Subcutaneous abdominal adipose tissue (tissue), 5 donors: ENCODE data around the gene FARP1.

ENCODE experiments used
- H3K27ac ChIP-seq: one replicate; pipeline ENCODE4 v1.7.0; 2013; ENCODE audit warnings: low read depth, mild to moderate bottlenecking, inconsistent platforms, low read length, moderate library complexity
- H3K27me3 ChIP-seq, 5 donors: one replicate each; pipeline ENCODE4 v1.7.0; 2013; ENCODE audit warnings: low read length in 5 of 5, inconsistent platforms in 1 of 5; ENCODE audit not compliant: control insufficient read depth in 5 of 5, insufficient read depth in 4 of 5
- H3K36me3 ChIP-seq, 5 donors: one replicate each; pipeline ENCODE4 v1.7.0; 2013; ENCODE audit warnings: low read length in 5 of 5; ENCODE audit not compliant: control insufficient read depth in 5 of 5, insufficient read depth in 5 of 5
- H3K4me1 ChIP-seq, 5 donors: one replicate each; pipeline ENCODE4 v1.7.0; 2013; ENCODE audit warnings: low read length in 5 of 5, mild to moderate bottlenecking in 3 of 5, moderate library complexity in 1 of 5; ENCODE audit not compliant: control insufficient read depth in 5 of 5, insufficient read depth in 5 of 5
- H3K4me3 ChIP-seq, 5 donors: one replicate each; pipeline ENCODE4 v1.7.0; 2013; ENCODE audit warnings: low read length in 5 of 5, low read depth in 1 of 5
- H3K9ac ChIP-seq, 5 donors: one replicate each; pipeline ENCODE4 v1.7.0; 2013; ENCODE audit warnings: low read length in 5 of 5, mild to moderate bottlenecking in 4 of 5, moderate library complexity in 3 of 5
- H3K9me3 ChIP-seq, 5 donors: one replicate each; pipeline ENCODE4 v1.7.0; 2013; ENCODE audit warnings: low read length in 5 of 5; ENCODE audit not compliant: control insufficient read depth in 5 of 5
- donor health status: healthy.
- donor health status: healthy.
- donor health status: healthy.
- donor health status: healthy.
- donor health status: healthy.

The FARP1 gene

GRCh38 chr13:98273067-98273823 is 130.4 kb downstream of the FARP1 start:
- H3K9me3 ChIP-seq: no peaks in the 10 kb centered on the region
- H3K4me1 ChIP-seq: peaks cover 0 to 3% (median 0%) of the 10 kb centered on the region in 5 donors
- H3K27ac ChIP-seq: no peak overlapping the region
- no peaks in the 10 kb centered on the region for H3K27me3 ChIP-seq
- H3K36me3 ChIP-seq: no peaks in the 10 kb centered on the region
- no peak overlapping the region for H3K9ac ChIP-seq
- no peak overlapping the region for H3K4me3 ChIP-seq

GRCh38 chr13:98273824-98274742 is 131.2 kb downstream of the FARP1 start:
- Histone ChIP-seq H3K27ac (no peak overlapping the region), H3K36me3 (no peaks in the 10 kb centered on the region), H3K9ac (peak overlapping the region in 1 of 5 donors; percentile 38), H3K4me1 (peaks cover 0 to 4% (median 0%) of the 10 kb centered on the region in 5 donors), H3K4me3 (no peak overlapping the region), H3K27me3 (no peaks in the 10 kb centered on the region), H3K9me3 (no peaks in the 10 kb centered on the region)

- H3K27ac ChIP-seq: no peak overlapping the region
- H3K4me1 ChIP-seq: peaks cover 0 to 12% (median 3%) of the 10 kb centered on the region in 5 donors
- no peak overlapping the region for H3K9ac ChIP-seq
Observed at GRCh38 chr13:98274921-98275487, 132.1 kb downstream of the FARP1 start.

GRCh38 chr13:98275681-98276171 is 132.8 kb downstream of the FARP1 start:
- Histone ChIP-seq H3K27me3 (no peaks in the 10 kb centered on the region), H3K4me3 (no peak overlapping the region), H3K36me3 (no peaks in the 10 kb centered on the region), H3K9ac (no peak overlapping the region), H3K27ac (no peak overlapping the region), H3K4me1 (peaks cover 0 to 18% (median 3%) of the 10 kb centered on the region in 5 donors), H3K9me3 (no peaks in the 10 kb centered on the region)

More at GRCh38 chr13:98274921-98275487, 132.1 kb downstream of the FARP1 start:
- H3K4me3 ChIP-seq: no peak overlapping the region
- no peaks in the 10 kb centered on the region for H3K9me3 ChIP-seq
- no peaks in the 10 kb centered on the region for H3K27me3 ChIP-seq
- no peaks in the 10 kb centered on the region for H3K36me3 ChIP-seq

GRCh38 chr13:98276486-98276885 is 133.6 kb downstream of the FARP1 start:
- Histone ChIP-seq H3K27me3 (no peaks in the 10 kb centered on the region), H3K9ac (no peak overlapping the region), H3K4me1 (peaks cover 0 to 18% (median 3%) of the 10 kb centered on the region in 5 donors), H3K27ac (no peak overlapping the region), H3K36me3 (no peaks in the 10 kb centered on the region), H3K9me3 (no peaks in the 10 kb centered on the region), H3K4me3 (no peak overlapping the region)

- peaks cover 0 to 18% (median 0%) of the 10 kb centered on the region in 5 donors for H3K4me1 ChIP-seq
- H3K27ac ChIP-seq: no peak overlapping the region
- no peak overlapping the region for H3K9ac ChIP-seq
- no peaks in the 10 kb centered on the region for H3K9me3 ChIP-seq
- no peaks in the 10 kb centered on the region for H3K36me3 ChIP-seq
- no peaks in the 10 kb centered on the region for H3K27me3 ChIP-seq
- no peak overlapping the region for H3K4me3 ChIP-seq
Observed at GRCh38 chr13:98278068-98278724, 135.3 kb downstream of the FARP1 start.

- Histone ChIP-seq H3K36me3 (no peaks in the 10 kb centered on the region), H3K27ac (no peak overlapping the region), H3K9ac (no peak overlapping the region), H3K4me3 (peak overlapping the region in 2 of 5 donors; percentile 36 to 42), H3K4me1 (peaks cover 0 to 18% (median 0%) of the 10 kb centered on the region in 5 donors), H3K27me3 (no peaks in the 10 kb centered on the region), H3K9me3 (no peaks in the 10 kb centered on the region)
Observed at GRCh38 chr13:98279473-98280175, 136.7 kb downstream of the FARP1 start.

GRCh38 chr13:98280176-98280510 is 137.2 kb downstream of the FARP1 start:
- Histone ChIP-seq H3K9ac (no peak overlapping the region), H3K27me3 (no peaks in the 10 kb centered on the region), H3K4me1 (peaks cover 0 to 18% (median 0%) of the 10 kb centered on the region in 5 donors), H3K4me3 (peak overlapping the region in 2 of 5 donors; percentile 36 to 42), H3K36me3 (no peaks in the 10 kb centered on the region), H3K27ac (no peak overlapping the region), H3K9me3 (no peaks in the 10 kb centered on the region)

GRCh38 chr13:98284679-98285078 is 141.8 kb downstream of the FARP1 start:
- Histone ChIP-seq H3K9ac (no peak overlapping the region), H3K27ac (no peak overlapping the region), H3K36me3 (no peaks in the 10 kb centered on the region), H3K4me1 (peaks cover 0 to 9% (median 0%) of the 10 kb centered on the region in 5 donors), H3K9me3 (no peaks in the 10 kb centered on the region), H3K4me3 (no peak overlapping the region), H3K27me3 (no peaks in the 10 kb centered on the region)
